Heart left ventricle (tissue), 13 donors: ENCODE measurements around the gene RNF20.

ENCODE experiments used
- CTCF ChIP-seq, 12 donors: fragments of 200-600 bp; sonication (generic) in 4 of 12; IDR thresholded peaks; one replicate each; pipeline versions ENCODE4 v1.5.0 to v1.8.0; 2018 to 2022; ENCODE audit warnings: antibody characterized with exemption in 12 of 12, mild to moderate bottlenecking in 5 of 12
- POLR2A ChIP-seq, 2 donors: fragments of 450-650 bp; IDR thresholded peaks; one replicate each; pipeline ENCODE4 v1.6.1; 2017; ENCODE audit warnings: antibody characterized with exemption in 2 of 2, mild to moderate bottlenecking in 2 of 2, moderate library complexity in 2 of 2
- donor health status: ischemic (EF 13 %, LVEDD 7.1; RV severe dilation, severe dysfunction).
- donor health status: DM: no; HTN: yes; CAD: no.
- donor health status: DM: no; HTN: no; CAD: no.
- donor health status: ischemic (EF 25% LVEDD 6.9; RV normal size, moderate dysfunction).
- donor health status: ischemic (EF 25% LVEDD 5.7; RV mildly dilated, moderate dysfunction).
- donor health status: ischemic (EF 35%, LVEDD 5.7; RV mildly dilated, moderate dysfunction).
- donor health status: nonischemic (EF 11% LVEDD 7.7; RV severe dilation, severe dysfunction).
- donor health status: DM: yes; HTN: yes; CAD: no.
- donor health status: PGD.
- donor health status: ischemic (EF 29% LVEDD 5.4; RV normal size, mild dysfunction).
- donor health status: nonischemic (EF 23%, LVEDD 6.1; RV moderate dilation, normal function).

GRCh38 chr9:101509572-101509971, 24.1 kb upstream of the RNF20 start:
- no peak for TF ChIP-seq CTCF (IDR thresholded peaks at IDR 0.05)
- TF ChIP-seq POLR2A (IDR thresholded peaks at IDR 0.05) = no peak
